Measurements from ENCODE around the gene GLIPR1L1.

The GLIPR1L1 gene

GRCh38 chr12:75302225-75302624, 32.2 kb upstream of the GLIPR1L1 start:
- Histone ChIP-seq H3K9ac (ENCODE audit: low read length) (no peak overlapping the region), H3K27me3 (ENCODE audit: low read length) (no peaks in the 10 kb centered on the region), H3K4me2 (ENCODE audit: low read depth, low read length, poor library complexity, severe bottlenecking) (no peak overlapping the region), H4K20me1 (ENCODE audit: low read depth, low read length) (no peaks in the 10 kb centered on the region), H3K79me2 (ENCODE audit: insufficient read depth, low read length) (no peaks in the 10 kb centered on the region), H3K9me3 (ENCODE audit: insufficient read depth, low read length) (no peaks in the 10 kb centered on the region), H3K4me3 (ENCODE audit: insufficient read depth, low read length, poor library complexity, severe bottlenecking) (no peak overlapping the region), H3F3A (ENCODE audit: insufficient read depth) (no peaks in the 10 kb centered on the region), H3K27ac (ENCODE audit: low read depth, low read length) (no peak overlapping the region), H3K9me2 (replicated peaks; ENCODE audit: insufficient read depth, low read length) (no peaks in the 10 kb centered on the region), H2AFZ (ENCODE audit: low read depth, low read length, severe bottlenecking) (no peak overlapping the region), H3K36me3 (ENCODE audit: low read length) (no peaks in the 10 kb centered on the region)
- no peak for TF ChIP-seq EZH2phosphoT487 (conservative IDR thresholded peaks at IDR 0.05; ENCODE audit: low read length)
- TF ChIP-seq CTCF (IDR thresholded peaks at IDR 0.05; ENCODE audit: insufficient read depth, low read length, poor library complexity, severe bottlenecking) = no peak

- Histone ChIP-seq H4K20me1 (ENCODE audit: low read depth, low read length) (no peaks in the 10 kb centered on the region), H3K9ac (ENCODE audit: low read length) (no peak overlapping the region), H3K4me3 (ENCODE audit: insufficient read depth, low read length, poor library complexity, severe bottlenecking) (no peak overlapping the region), H3K79me2 (ENCODE audit: insufficient read depth, low read length) (no peaks in the 10 kb centered on the region), H3K27ac (ENCODE audit: low read depth, low read length) (no peak overlapping the region), H3K4me2 (ENCODE audit: low read depth, low read length, poor library complexity, severe bottlenecking) (no peak overlapping the region), H3K9me2 (replicated peaks; ENCODE audit: insufficient read depth, low read length) (no peaks in the 10 kb centered on the region), H2AFZ (ENCODE audit: low read depth, low read length, severe bottlenecking) (no peak overlapping the region), H3K9me3 (ENCODE audit: insufficient read depth, low read length) (no peaks in the 10 kb centered on the region), H3K36me3 (ENCODE audit: low read length) (no peaks in the 10 kb centered on the region), H3K27me3 (ENCODE audit: low read length) (no peaks in the 10 kb centered on the region), H3F3A (ENCODE audit: insufficient read depth) (no peaks in the 10 kb centered on the region)
- TF ChIP-seq EZH2phosphoT487 (conservative IDR thresholded peaks at IDR 0.05; ENCODE audit: low read length) (no peak), CTCF (IDR thresholded peaks at IDR 0.05; ENCODE audit: insufficient read depth, low read length, poor library complexity, severe bottlenecking) (no peak)
These were observed 31.7 kb upstream of the GLIPR1L1 start for GRCh38 chr12:75302781-75303180.

- no peaks in the 10 kb centered on the region for H4K20me1 ChIP-seq (ENCODE audit: low read depth, low read length)
- no peaks in the 10 kb centered on the region for H3K9me2 ChIP-seq (replicated peaks; ENCODE audit: insufficient read depth, low read length)
- H3F3A ChIP-seq (ENCODE audit: insufficient read depth) = no peaks in the 10 kb centered on the region
- no peak overlapping the region for H3K27ac ChIP-seq (ENCODE audit: low read depth, low read length)
- no peaks in the 10 kb centered on the region for H3K9me3 ChIP-seq (ENCODE audit: insufficient read depth, low read length)
- no peak overlapping the region for H2AFZ ChIP-seq (ENCODE audit: low read depth, low read length, severe bottlenecking)
- H3K27me3 ChIP-seq (ENCODE audit: low read length) = no peaks in the 10 kb centered on the region
- TF ChIP-seq EZH2phosphoT487 (conservative IDR thresholded peaks at IDR 0.05; ENCODE audit: low read length) (no peak), CTCF (IDR thresholded peaks at IDR 0.05; ENCODE audit: insufficient read depth, low read length, poor library complexity, severe bottlenecking) (no peak)
- no peaks in the 10 kb centered on the region for H3K79me2 ChIP-seq (ENCODE audit: insufficient read depth, low read length)
- no peak overlapping the region for H3K4me3 ChIP-seq (ENCODE audit: insufficient read depth, low read length, poor library complexity, severe bottlenecking)
- H3K4me2 ChIP-seq (ENCODE audit: low read depth, low read length, poor library complexity, severe bottlenecking) = no peak overlapping the region
- no peaks in the 10 kb centered on the region for H3K36me3 ChIP-seq (ENCODE audit: low read length)
- no peak overlapping the region for H3K9ac ChIP-seq (ENCODE audit: low read length)
These were observed 28.8 kb upstream of the GLIPR1L1 start for GRCh38 chr12:75305412-75306332.
